ENCODE data around the gene SH3BP1. TPM values are rescaled to one million over a fixed set of nuclear protein-coding genes. Genes with fewer than 3 reads are reported as not detected.
"Not testable (repeated sequence)": the region's sequence is repeated elsewhere in the genome, so short reads cannot be mapped to it uniquely, and the experiment has no call there.

Gene SH3BP1, protein sequence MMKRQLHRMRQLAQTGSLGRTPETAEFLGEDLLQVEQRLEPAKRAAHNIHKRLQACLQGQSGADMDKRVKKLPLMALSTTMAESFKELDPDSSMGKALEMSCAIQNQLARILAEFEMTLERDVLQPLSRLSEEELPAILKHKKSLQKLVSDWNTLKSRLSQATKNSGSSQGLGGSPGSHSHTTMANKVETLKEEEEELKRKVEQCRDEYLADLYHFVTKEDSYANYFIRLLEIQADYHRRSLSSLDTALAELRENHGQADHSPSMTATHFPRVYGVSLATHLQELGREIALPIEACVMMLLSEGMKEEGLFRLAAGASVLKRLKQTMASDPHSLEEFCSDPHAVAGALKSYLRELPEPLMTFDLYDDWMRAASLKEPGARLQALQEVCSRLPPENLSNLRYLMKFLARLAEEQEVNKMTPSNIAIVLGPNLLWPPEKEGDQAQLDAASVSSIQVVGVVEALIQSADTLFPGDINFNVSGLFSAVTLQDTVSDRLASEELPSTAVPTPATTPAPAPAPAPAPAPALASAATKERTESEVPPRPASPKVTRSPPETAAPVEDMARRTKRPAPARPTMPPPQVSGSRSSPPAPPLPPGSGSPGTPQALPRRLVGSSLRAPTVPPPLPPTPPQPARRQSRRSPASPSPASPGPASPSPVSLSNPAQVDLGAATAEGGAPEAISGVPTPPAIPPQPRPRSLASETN
- 1 to 10 TPM; 1.6 to 4.8 (median 2.8) TPM for total RNA-seq
- long read RNA-seq: 0 reads

DNA sequence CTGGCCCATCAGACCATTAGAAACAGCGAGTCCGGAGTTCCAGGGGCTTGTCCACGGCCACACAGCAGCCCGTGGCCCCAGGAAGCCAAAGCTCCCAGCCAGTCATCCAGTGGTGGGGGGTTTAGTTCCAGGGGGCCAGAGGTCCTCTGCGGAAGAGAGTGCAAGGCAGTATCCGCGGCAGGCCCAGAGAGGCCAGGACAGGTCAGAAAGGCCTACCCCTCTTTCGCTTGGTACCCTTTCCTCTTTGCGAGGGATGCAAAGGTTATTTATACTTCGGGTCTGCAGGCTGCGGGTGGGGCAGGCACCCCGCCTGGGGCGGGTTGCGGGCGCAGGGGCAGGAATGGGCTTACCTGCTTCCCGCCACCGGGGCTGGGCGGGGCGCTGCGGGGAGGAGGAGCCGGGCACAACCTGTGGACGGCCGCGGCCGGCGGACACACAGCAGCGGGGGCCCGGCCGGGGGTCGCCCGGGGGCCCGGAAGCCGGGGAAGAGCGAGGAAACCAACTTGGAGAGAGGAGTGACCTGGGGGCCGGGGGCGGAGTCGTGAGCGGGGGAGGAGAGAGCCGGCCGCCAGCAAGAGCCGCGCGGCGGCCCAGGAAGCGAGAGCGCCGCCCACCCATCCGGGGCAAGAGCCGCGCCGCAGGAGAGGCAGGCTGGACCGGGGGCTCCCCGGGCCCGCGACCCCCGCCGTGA is at the start of gene SH3BP1:
SH3BP1 (plus strand) TSS at position 600 of the 691 bp plus-strand sequence. CDS start 119 bp downstream, outside the sequence.
- DNase-seq (peak in 2 of 3 donors; percentile 52 to 54), ATAC-seq (peak; percentile 16 to 48 (median 28))
- H3K4me3 ChIP-seq: peak within 1 kb of the TSS; percentile 38 to 49 (median 41)
- TF ChIP-seq, protein P1, sequence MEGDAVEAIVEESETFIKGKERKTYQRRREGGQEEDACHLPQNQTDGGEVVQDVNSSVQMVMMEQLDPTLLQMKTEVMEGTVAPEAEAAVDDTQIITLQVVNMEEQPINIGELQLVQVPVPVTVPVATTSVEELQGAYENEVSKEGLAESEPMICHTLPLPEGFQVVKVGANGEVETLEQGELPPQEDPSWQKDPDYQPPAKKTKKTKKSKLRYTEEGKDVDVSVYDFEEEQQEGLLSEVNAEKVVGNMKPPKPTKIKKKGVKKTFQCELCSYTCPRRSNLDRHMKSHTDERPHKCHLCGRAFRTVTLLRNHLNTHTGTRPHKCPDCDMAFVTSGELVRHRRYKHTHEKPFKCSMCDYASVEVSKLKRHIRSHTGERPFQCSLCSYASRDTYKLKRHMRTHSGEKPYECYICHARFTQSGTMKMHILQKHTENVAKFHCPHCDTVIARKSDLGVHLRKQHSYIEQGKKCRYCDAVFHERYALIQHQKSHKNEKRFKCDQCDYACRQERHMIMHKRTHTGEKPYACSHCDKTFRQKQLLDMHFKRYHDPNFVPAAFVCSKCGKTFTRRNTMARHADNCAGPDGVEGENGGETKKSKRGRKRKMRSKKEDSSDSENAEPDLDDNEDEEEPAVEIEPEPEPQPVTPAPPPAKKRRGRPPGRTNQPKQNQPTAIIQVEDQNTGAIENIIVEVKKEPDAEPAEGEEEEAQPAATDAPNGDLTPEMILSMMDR (IDR thresholded peaks at IDR 0.05): no peak
- no peak for TF ChIP-seq POLR2A (IDR thresholded peaks at IDR 0.05)
- intact Hi-C loops (cut with DNase I): no loop called here
- WGBS (ENCODE audit: insufficient coverage, low coverage, low lambda C conversion rate, missing lambda C conversion rate): 0% methylated on average over 1 of the region's 57 CpGs
- H3K27ac ChIP-seq: peak within 1 kb of the TSS; percentile 31 to 38 (median 33)
- H3K9me3 ChIP-seq: no peaks in the 10 kb centered on the region
- H3K4me1 ChIP-seq: peaks cover 0 to 16% (median 4%) of the 10 kb centered on the region in 4 donors
- H3K27me3 ChIP-seq: no peaks in the 10 kb centered on the region
- no peaks in the 10 kb centered on the region for H3K36me3 ChIP-seq

DNA sequence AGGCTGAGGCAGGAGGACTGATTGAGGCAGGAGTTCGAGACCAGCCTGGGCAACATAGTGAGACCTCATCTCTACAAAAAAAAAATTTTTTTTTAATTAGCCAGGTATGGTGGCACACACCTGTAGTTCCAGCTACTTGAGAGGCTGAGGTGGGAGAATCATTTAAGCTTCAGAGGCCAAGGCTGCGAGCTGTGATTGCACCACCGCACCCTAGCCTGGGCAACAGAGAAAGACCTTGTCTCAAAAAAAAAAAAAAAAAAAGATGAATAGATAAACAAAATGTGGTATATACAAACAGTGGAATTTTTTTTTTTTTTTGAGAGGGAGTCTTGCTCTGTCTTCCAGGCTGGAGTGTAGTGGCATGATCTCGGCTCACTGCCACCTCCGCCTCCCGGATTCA is 48.4 kb upstream of the SH3BP1 start:
- not testable (repeated sequence) for H3K27me3 ChIP-seq, DNase-seq, ATAC-seq, H3K4me3 ChIP-seq, H3K27ac ChIP-seq, H3K9me3 ChIP-seq, H3K36me3 ChIP-seq
- WGBS (ENCODE audit: insufficient coverage, low coverage, low lambda C conversion rate, missing lambda C conversion rate): 90% methylated on average over 6 of the region's 6 CpGs
- peaks cover 0 to 15% (median 4%) of the 10 kb centered on the region in 4 donors for H3K4me1 ChIP-seq
- intact Hi-C loops (cut with DNase I): loop anchor here in 1 of 2 donors (5.0 kb wide), 1 partner anchor 54 kb away; no protein-coding TSS in a partner anchor

DNA sequence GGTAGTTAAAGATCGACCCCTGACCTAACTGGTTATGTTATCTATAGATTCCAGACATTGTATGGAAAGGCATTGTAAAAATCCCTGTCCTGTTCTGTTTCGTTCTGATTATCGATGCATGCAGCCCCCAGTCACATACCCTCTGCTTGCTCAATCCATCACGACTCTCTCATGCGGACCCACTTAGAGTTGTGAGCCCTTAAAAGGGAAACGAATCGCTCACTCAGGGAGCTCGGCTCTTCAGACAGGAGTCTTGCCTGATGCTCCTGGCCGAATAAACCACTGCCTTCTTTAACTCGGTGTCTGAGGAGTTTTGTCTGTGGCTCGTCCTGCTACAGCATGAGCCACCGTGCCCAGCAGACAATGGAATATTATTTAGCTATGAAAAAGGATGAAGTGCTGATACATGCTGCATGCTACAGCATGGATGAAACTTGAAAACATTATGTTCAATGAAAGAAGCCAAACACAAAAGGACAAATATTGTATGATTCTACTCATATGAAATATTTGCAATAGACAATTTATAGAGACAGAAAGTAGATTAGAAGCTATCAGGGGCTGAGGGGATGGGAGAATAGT is 47.6 kb upstream of the SH3BP1 start:
- TF ChIP-seq POLR2A (IDR thresholded peaks at IDR 0.05): no peak
- TF ChIP-seq, protein P1 (IDR thresholded peaks at IDR 0.05): no peak
- WGBS (ENCODE audit: insufficient coverage, low coverage, low lambda C conversion rate, missing lambda C conversion rate): 80% methylated on average over 10 of the region's 12 CpGs
- Histone ChIP-seq H3K27ac (no peak overlapping the region), H3K4me1 (peaks cover 0 to 15% (median 4%) of the 10 kb centered on the region in 4 donors), H3K9me3 (no peaks in the 10 kb centered on the region), H3K27me3 (no peaks in the 10 kb centered on the region), H3K4me3 (no peak overlapping the region), H3K36me3 (no peaks in the 10 kb centered on the region)
- no peak for DNase-seq
- ATAC-seq: no peak
- intact Hi-C loops (cut with DNase I): loop anchor here in 1 of 2 donors (5.0 kb wide), 1 partner anchor 55 kb away; no protein-coding TSS in a partner anchor

DNA sequence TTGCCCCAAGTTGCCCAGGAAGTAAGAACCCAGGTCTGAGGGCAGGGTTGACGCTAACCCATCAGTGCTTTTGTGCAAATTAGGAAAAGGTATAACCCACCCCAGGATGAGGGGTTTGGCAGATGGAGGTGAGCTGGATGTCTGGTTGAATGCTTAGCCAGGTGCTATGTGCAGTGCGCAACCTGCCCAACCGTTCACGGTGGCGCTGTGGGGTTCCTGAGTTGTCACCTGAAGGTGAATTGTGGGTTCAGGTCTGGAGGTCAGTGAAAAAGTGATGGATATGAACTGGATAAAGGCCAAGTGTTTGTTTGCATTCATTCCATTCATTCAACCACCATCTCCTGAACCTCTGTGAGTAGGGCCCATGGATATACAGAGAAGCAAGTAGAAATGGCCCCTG is 45.2 kb upstream of the SH3BP1 start:
- ATAC-seq (no peak), DNase-seq (no peak)
- Histone ChIP-seq H3K4me3 (no peak overlapping the region), H3K36me3 (no peaks in the 10 kb centered on the region), H3K27me3 (no peaks in the 10 kb centered on the region), H3K27ac (no peak overlapping the region), H3K4me1 (peaks cover 0 to 4% (median 0%) of the 10 kb centered on the region in 4 donors), H3K9me3 (no peaks in the 10 kb centered on the region)
- WGBS (ENCODE audit: insufficient coverage, low coverage, low lambda C conversion rate, missing lambda C conversion rate): 84% methylated on average over 4 of the region's 5 CpGs
- no peak for TF ChIP-seq POLR2A (IDR thresholded peaks at IDR 0.05)
- TF ChIP-seq, protein P1 (IDR thresholded peaks at IDR 0.05): no peak
- intact Hi-C loops (cut with DNase I): loop anchor here in 1 of 2 donors (5.0 kb wide), 1 partner anchor 57 kb away; no protein-coding TSS in a partner anchor

All from right lobe of liver (tissue), 6 donors.